GM10248 (cell line): ENCODE measurements around the gene EMC8.
"Not testable (repeated sequence)": the region's sequence is repeated elsewhere in the genome, so short reads cannot be mapped to it uniquely, and the experiment has no call there.

Experiments
- CTCF ChIA-PET: fragments of 300-600 bp; sonication (Branson Sonifier 250); formaldehyde crosslinking; extraction: SDS; loops from one replicate; lab custom pipeline; 2021; ENCODE audit warnings: antibody characterized with exemption; lab: Yijun Ruan, JAX
- POLR2A ChIA-PET: fragments of 350-650 bp; sonication (Branson Sonifier 250); formaldehyde crosslinking; extraction: SDS; loops from one replicate; lab custom pipeline; 2020; ENCODE audit warnings: antibody characterized with exemption; lab: Yijun Ruan, JAX
- DNase-seq: peaks from one replicate; pipeline ENCODE4 v3.0.0; 2012; ENCODE audit errors: extremely low spot score
- CTCF ChIP-seq: IDR thresholded peaks from 2 replicates; pipeline ENCODE4 v1.5.1; 2012; ENCODE audit warnings: mild to moderate bottlenecking, low read depth; ENCODE audit errors: extremely low read depth, missing control alignments, control extremely low read depth

Gene EMC8

GRCh38 chr16:85812031-85812807 lies 12.9 kb upstream of the EMC8 start:
- TF ChIP-seq CTCF = no peak
- CTCF ChIA-PET = interaction anchor here (0.9 to 5.5 kb wide), 3 partner anchors 8 to 204 kb away, joined by 4 to 37 read pairs (median 4); no protein-coding TSS in a partner anchor
- POLR2A ChIA-PET = no interaction called here
- DNase-seq = no peak

GRCh38 chr16:85810742-85811115 lies 11.4 kb upstream of the EMC8 start:
- CTCF ChIA-PET = interaction anchor here (1.5 to 5.5 kb wide), 2 partner anchors 10 to 205 kb away, joined by 4 to 37 read pairs; no protein-coding TSS in a partner anchor
- POLR2A ChIA-PET = interaction anchor here (0.7 kb wide), 1 partner anchor 29 kb away, joined by 3 read pairs; no protein-coding TSS in a partner anchor

GRCh38 chr16:85810097-85810741 lies 10.9 kb upstream of the EMC8 start:
- no peak for TF ChIP-seq CTCF
- DNase-seq = no peak
- ChIA-PET CTCF (interaction anchor here (1.5 to 5.5 kb wide), 2 partner anchors 10 to 206 kb away, joined by 4 to 37 read pairs; no protein-coding TSS in a partner anchor), POLR2A (interaction anchor here (0.7 kb wide), 1 partner anchor 28 kb away, joined by 3 read pairs; no protein-coding TSS in a partner anchor)

More at GRCh38 chr16:85810742-85811115, 11.4 kb upstream of the EMC8 start:
- no peak for TF ChIP-seq CTCF
- no peak for DNase-seq

- POLR2A ChIA-PET = no interaction called here
- TF ChIP-seq CTCF = no peak
- no peak for DNase-seq
- CTCF ChIA-PET = interaction anchor here (5.5 kb wide), 1 partner anchor 11 kb away, joined by 37 read pairs; no protein-coding TSS in a partner anchor
These were observed 10.3 kb upstream of the EMC8 start for GRCh38 chr16:85809645-85810044.

- ChIA-PET POLR2A (no interaction called here), CTCF (interaction anchor here (5.5 kb wide), 1 partner anchor 12 kb away, joined by 37 read pairs; no protein-coding TSS in a partner anchor)
- DNase-seq = no peak
- no peak for TF ChIP-seq CTCF
These were observed 9.6 kb upstream of the EMC8 start for GRCh38 chr16:85808926-85809325.

- CTCF ChIA-PET, POLR2A ChIA-PET: not testable (repeated sequence)
These were observed 8.8 kb upstream of the EMC8 start for GRCh38 chr16:85808104-85808503.

GRCh38 chr16:85807340-85807739 lies 8.0 kb upstream of the EMC8 start:
- CTCF ChIA-PET, POLR2A ChIA-PET, DNase-seq: not testable (repeated sequence)

More at GRCh38 chr16:85808104-85808503, 8.8 kb upstream of the EMC8 start:
- DNase-seq = not testable (repeated sequence)
